ENCODE measurements around the gene GNPDA1.

Gene GNPDA1

DNA sequence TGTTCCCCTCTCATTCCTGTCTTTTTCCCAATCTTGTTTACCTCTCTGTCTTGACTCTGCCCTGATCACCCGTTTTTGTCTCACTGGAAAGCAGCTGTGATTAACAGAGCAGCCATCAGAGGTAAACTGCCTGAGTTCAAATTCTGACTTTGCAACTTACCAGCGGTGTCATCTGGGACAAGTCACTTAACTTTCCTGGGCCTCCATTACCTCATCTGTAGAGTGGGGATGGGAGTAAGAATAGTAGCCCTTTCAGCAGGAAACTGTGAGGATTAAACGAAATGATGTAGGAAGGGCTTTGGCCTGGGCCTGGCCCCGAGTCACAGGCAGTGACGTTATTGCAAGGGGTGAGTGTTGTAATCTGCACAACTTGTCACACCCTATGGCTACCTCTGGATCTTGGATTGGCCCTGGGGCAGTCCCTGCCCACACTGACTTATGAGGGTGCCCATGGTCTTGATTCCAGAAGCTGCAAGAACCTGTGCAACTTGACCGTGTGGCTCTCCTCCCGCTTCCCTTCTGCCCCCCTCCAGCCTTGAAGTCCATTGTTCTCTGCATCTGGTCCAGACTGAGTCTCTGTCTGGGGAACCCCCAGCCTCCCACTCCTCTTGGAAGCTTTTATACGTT, 54.2 kb downstream of the GNPDA1 start:
- Histone ChIP-seq H2BK15ac (ENCODE audit: low read length) (no peak overlapping the region), H3K9me3 (replicated peaks in 1 of 2; ENCODE audit: control insufficient read depth in 2 of 2, insufficient read depth in 1 of 2, low read depth in 1 of 2, low read length in 2 of 2) (no peaks in the 10 kb centered on the region), H3K79me1 (ENCODE audit: low read depth, low read length) (no peaks in the 10 kb centered on the region), H3K4ac (ENCODE audit: low read length) (no peak overlapping the region), H4K91ac (ENCODE audit: low read depth, low read length, poor library complexity) (no peak overlapping the region), H3K4me2 (ENCODE audit: insufficient read depth, low read length, poor library complexity, severe bottlenecking) (no peak overlapping the region), H3K4me1 (ENCODE audit: control insufficient read depth in 2 of 2, insufficient read depth in 1 of 2, low read depth in 1 of 2, low read length in 2 of 2) (peaks cover 7 to 26% of the 10 kb centered on the region in 2 donors), H3K18ac (ENCODE audit: low read length) (no peak overlapping the region), H3K27me3 (ENCODE audit: control insufficient read depth in 3 of 3, insufficient read depth in 3 of 3, low read depth in 1 of 3, low read length in 3 of 3) (no peaks in the 10 kb centered on the region), H3K4me3 (ENCODE audit: low read length in 2 of 2) (no peak overlapping the region), H3K36me3 (replicated peaks in 1 of 2; ENCODE audit: control insufficient read depth in 2 of 2, insufficient read depth in 2 of 2, low read length in 2 of 2) (no peaks in the 10 kb centered on the region), H2BK5ac (ENCODE audit: low read length) (no peak overlapping the region), H3K27ac (replicated peaks; ENCODE audit: low read length) (no peak overlapping the region), H3K14ac (ENCODE audit: low read length) (no peak overlapping the region), H3K23ac (ENCODE audit: low read depth, low read length, poor library complexity) (no peak overlapping the region), H4K8ac (ENCODE audit: low read depth, low read length) (no peak overlapping the region), H2BK12ac (ENCODE audit: low read length) (no peak overlapping the region), H2BK120ac (ENCODE audit: low read depth, low read length) (no peak overlapping the region), H2AK5ac (ENCODE audit: low read depth, low read length) (no peak overlapping the region), H3K9ac (ENCODE audit: low read depth, low read length, poor library complexity) (no peak overlapping the region), H2AFZ (ENCODE audit: low read length) (peak overlapping the region; percentile 75)
- no CpG with 5 or more reads among the region's 8 CpGs for WGBS, 2 donors (ENCODE audit: extremely low coverage in 2 of 2, insufficient read length in 2 of 2, insufficient replicate concordance in 1 of 2)
- DNase-seq (ENCODE audit: low spot score), result no peak

DNA sequence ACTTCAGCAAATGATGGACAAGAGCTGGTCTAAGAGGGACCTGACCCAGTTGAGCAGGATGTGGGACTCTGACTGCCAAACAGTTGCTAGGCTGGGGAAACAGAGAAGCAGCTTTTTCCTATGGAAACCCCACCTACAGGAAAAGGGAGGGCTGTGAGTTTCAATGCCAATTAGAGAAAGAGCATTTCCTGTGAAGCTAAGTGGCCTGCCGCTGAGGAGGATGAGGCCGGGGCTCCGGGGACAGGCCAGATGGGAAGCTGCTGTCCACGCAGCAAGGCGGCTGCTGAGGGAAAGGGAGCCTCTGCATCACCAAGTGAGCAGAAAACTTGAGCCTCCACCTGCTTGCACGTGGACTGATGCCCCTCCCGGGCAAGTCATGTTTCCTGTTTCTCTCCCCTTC, 54.7 kb downstream of the GNPDA1 start, which contains the start of gene PCDH12:
PCDH12 (minus strand) TSS at position 90 of the 400 bp plus-strand sequence. CDS start 351 bp downstream, outside the sequence.
- no peak for DNase-seq (ENCODE audit: low spot score)
- H3K4me3 ChIP-seq (ENCODE audit: low read length in 2 of 2), result no peak within 1 kb of the TSS
- no peak within 1 kb of the TSS for H3K14ac ChIP-seq (ENCODE audit: low read length)

DNA sequence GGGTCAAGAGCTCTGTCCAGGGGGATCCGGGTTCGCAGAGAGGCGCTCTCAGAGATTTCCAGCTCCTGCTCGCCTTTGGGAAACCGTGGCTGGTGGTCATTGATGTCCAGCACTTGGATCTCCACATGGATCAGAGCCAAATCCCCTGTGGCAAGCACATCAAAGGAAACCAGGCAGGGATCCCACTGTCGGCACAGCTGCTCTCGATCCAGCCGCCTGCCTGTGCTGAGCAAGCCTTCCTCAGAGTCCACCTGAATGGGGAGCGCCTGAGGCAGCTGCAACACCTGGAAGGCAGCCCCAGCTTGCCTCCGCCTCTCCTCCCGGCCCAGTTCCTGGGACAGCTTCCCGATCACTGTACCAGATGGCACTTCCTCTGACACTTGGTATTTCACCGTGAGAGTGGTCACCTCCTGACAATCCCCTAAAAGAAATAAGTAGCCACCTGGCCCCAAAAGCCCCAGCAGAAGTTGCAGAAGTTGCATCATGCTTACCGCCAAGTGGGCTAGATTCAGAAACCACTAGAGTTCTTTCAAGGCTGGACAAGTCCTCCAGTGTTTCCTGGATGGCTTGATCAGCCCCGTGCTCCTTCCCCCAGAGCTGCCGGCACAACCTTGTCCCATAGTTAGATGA, 55.3 kb downstream of the GNPDA1 start:
- no peak overlapping the region for H2BK12ac ChIP-seq (ENCODE audit: low read length)
- H3K4me3 ChIP-seq (ENCODE audit: low read length in 2 of 2), result no peak overlapping the region
- no peak overlapping the region for H4K91ac ChIP-seq (ENCODE audit: low read depth, low read length, poor library complexity)
- no peak overlapping the region for H3K4me2 ChIP-seq (ENCODE audit: insufficient read depth, low read length, poor library complexity, severe bottlenecking)
- no peak overlapping the region for H4K8ac ChIP-seq (ENCODE audit: low read depth, low read length)
- H3K4me1 ChIP-seq (ENCODE audit: control insufficient read depth in 2 of 2, insufficient read depth in 1 of 2, low read depth in 1 of 2, low read length in 2 of 2), result peaks cover 7 to 26% of the 10 kb centered on the region in 2 donors
- no peak overlapping the region for H3K18ac ChIP-seq (ENCODE audit: low read length)
- H3K23ac ChIP-seq (ENCODE audit: low read depth, low read length, poor library complexity), result no peak overlapping the region
- H3K27me3 ChIP-seq (ENCODE audit: control insufficient read depth in 3 of 3, insufficient read depth in 3 of 3, low read depth in 1 of 3, low read length in 3 of 3), result no peaks in the 10 kb centered on the region
- H3K9ac ChIP-seq (ENCODE audit: low read depth, low read length, poor library complexity), result no peak overlapping the region
- DNase-seq (ENCODE audit: low spot score), result no peak
- H3K27ac ChIP-seq (replicated peaks; ENCODE audit: low read length), result no peak overlapping the region
- WGBS, 2 donors (ENCODE audit: extremely low coverage in 2 of 2, insufficient read length in 2 of 2, insufficient replicate concordance in 1 of 2), result no CpG with 5 or more reads among the region's 16 CpGs
- no peaks in the 10 kb centered on the region for H3K9me3 ChIP-seq (replicated peaks in 1 of 2; ENCODE audit: control insufficient read depth in 2 of 2, insufficient read depth in 1 of 2, low read depth in 1 of 2, low read length in 2 of 2)
- H2AFZ ChIP-seq (ENCODE audit: low read length), result peak overlapping the region; percentile 75
- no peak overlapping the region for H3K14ac ChIP-seq (ENCODE audit: low read length)
- H3K79me1 ChIP-seq (ENCODE audit: low read depth, low read length), result no peaks in the 10 kb centered on the region
- no peaks in the 10 kb centered on the region for H3K36me3 ChIP-seq (replicated peaks in 1 of 2; ENCODE audit: control insufficient read depth in 2 of 2, insufficient read depth in 2 of 2, low read length in 2 of 2)
- H2BK15ac ChIP-seq (ENCODE audit: low read length), result no peak overlapping the region
- H2AK5ac ChIP-seq (ENCODE audit: low read depth, low read length), result no peak overlapping the region
- no peak overlapping the region for H3K4ac ChIP-seq (ENCODE audit: low read length)
- H2BK120ac ChIP-seq (ENCODE audit: low read depth, low read length), result no peak overlapping the region
- H2BK5ac ChIP-seq (ENCODE audit: low read length), result no peak overlapping the region

More for the DNA sequence above, 54.7 kb downstream of the GNPDA1 start, which contains the start of gene PCDH12:
- Histone ChIP-seq H2AFZ (ENCODE audit: low read length) (peak within 1 kb of the TSS; percentile 75), H2AK5ac (ENCODE audit: low read depth, low read length) (no peak within 1 kb of the TSS), H3K23ac (ENCODE audit: low read depth, low read length, poor library complexity) (no peak within 1 kb of the TSS), H3K4ac (ENCODE audit: low read length) (no peak within 1 kb of the TSS), H4K91ac (ENCODE audit: low read depth, low read length, poor library complexity) (no peak within 1 kb of the TSS), H2BK12ac (ENCODE audit: low read length) (no peak within 1 kb of the TSS), H4K8ac (ENCODE audit: low read depth, low read length) (no peak within 1 kb of the TSS), H3K27ac (replicated peaks; ENCODE audit: low read length) (no peak within 1 kb of the TSS), H2BK15ac (ENCODE audit: low read length) (no peak within 1 kb of the TSS), H3K9me3 (replicated peaks in 1 of 2; ENCODE audit: control insufficient read depth in 2 of 2, insufficient read depth in 1 of 2, low read depth in 1 of 2, low read length in 2 of 2) (no peaks in the 10 kb centered on the region), H2BK5ac (ENCODE audit: low read length) (no peak within 1 kb of the TSS), H2BK120ac (ENCODE audit: low read depth, low read length) (no peak within 1 kb of the TSS), H3K4me1 (ENCODE audit: control insufficient read depth in 2 of 2, insufficient read depth in 1 of 2, low read depth in 1 of 2, low read length in 2 of 2) (peaks cover 7 to 26% of the 10 kb centered on the region in 2 donors), H3K27me3 (ENCODE audit: control insufficient read depth in 3 of 3, insufficient read depth in 3 of 3, low read depth in 1 of 3, low read length in 3 of 3) (no peaks in the 10 kb centered on the region), H3K36me3 (replicated peaks in 1 of 2; ENCODE audit: control insufficient read depth in 2 of 2, insufficient read depth in 2 of 2, low read length in 2 of 2) (no peaks in the 10 kb centered on the region), H3K18ac (ENCODE audit: low read length) (no peak within 1 kb of the TSS), H3K9ac (ENCODE audit: low read depth, low read length, poor library complexity) (no peak within 1 kb of the TSS), H3K4me2 (ENCODE audit: insufficient read depth, low read length, poor library complexity, severe bottlenecking) (no peak within 1 kb of the TSS), H3K79me1 (ENCODE audit: low read depth, low read length) (no peaks in the 10 kb centered on the region)
- no CpG with 5 or more reads among the region's 7 CpGs for WGBS, 2 donors (ENCODE audit: extremely low coverage in 2 of 2, insufficient read length in 2 of 2, insufficient replicate concordance in 1 of 2)

DNA sequence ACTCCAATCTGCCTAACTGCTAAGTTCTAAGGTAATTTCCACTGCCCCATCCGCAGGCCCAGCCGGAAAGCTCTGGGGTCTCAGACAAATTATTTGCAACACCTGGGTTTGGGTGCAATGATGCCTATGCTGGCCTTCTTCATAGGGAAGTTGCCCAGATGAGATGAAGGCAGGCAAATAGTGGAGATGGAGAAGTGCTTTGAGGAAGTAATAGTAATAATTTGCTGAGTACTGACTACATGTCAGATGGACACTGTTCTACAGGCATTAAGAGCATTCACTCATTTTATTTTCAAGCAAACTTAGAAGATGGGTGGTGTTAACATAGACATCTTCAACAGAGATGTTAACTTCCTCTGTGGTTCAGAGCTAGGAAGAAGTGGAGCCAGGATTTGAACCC, 58.6 kb downstream of the GNPDA1 start:
- no peak overlapping the region for H3K4me2 ChIP-seq (ENCODE audit: insufficient read depth, low read length, poor library complexity, severe bottlenecking)
- H3K18ac ChIP-seq (ENCODE audit: low read length), result no peak overlapping the region
- H2BK12ac ChIP-seq (ENCODE audit: low read length), result no peak overlapping the region
- H3K36me3 ChIP-seq (replicated peaks in 1 of 2; ENCODE audit: control insufficient read depth in 2 of 2, insufficient read depth in 2 of 2, low read length in 2 of 2), result no peaks in the 10 kb centered on the region
- H3K4ac ChIP-seq (ENCODE audit: low read length), result no peak overlapping the region
- H2BK120ac ChIP-seq (ENCODE audit: low read depth, low read length), result no peak overlapping the region
- H3K4me3 ChIP-seq (ENCODE audit: low read length in 2 of 2), result no peak overlapping the region
- DNase-seq (ENCODE audit: low spot score), result no peak
- H2AK5ac ChIP-seq (ENCODE audit: low read depth, low read length), result no peak overlapping the region
- peaks cover 0 to 11% of the 10 kb centered on the region in 2 donors for H3K4me1 ChIP-seq (ENCODE audit: control insufficient read depth in 2 of 2, insufficient read depth in 1 of 2, low read depth in 1 of 2, low read length in 2 of 2)
- H2AFZ ChIP-seq (ENCODE audit: low read length), result no peak overlapping the region
- no peaks in the 10 kb centered on the region for H3K9me3 ChIP-seq (replicated peaks in 1 of 2; ENCODE audit: control insufficient read depth in 2 of 2, insufficient read depth in 1 of 2, low read depth in 1 of 2, low read length in 2 of 2)
- no peak overlapping the region for H2BK5ac ChIP-seq (ENCODE audit: low read length)
- no CpG with 5 or more reads among the region's 2 CpGs for WGBS, 2 donors (ENCODE audit: extremely low coverage in 2 of 2, insufficient read length in 2 of 2, insufficient replicate concordance in 1 of 2)
- no peak overlapping the region for H3K9ac ChIP-seq (ENCODE audit: low read depth, low read length, poor library complexity)
- H3K23ac ChIP-seq (ENCODE audit: low read depth, low read length, poor library complexity), result no peak overlapping the region
- H3K14ac ChIP-seq (ENCODE audit: low read length), result no peak overlapping the region
- no peak overlapping the region for H2BK15ac ChIP-seq (ENCODE audit: low read length)
- no peaks in the 10 kb centered on the region for H3K27me3 ChIP-seq (ENCODE audit: control insufficient read depth in 3 of 3, insufficient read depth in 3 of 3, low read depth in 1 of 3, low read length in 3 of 3)
- H3K27ac ChIP-seq (replicated peaks; ENCODE audit: low read length), result no peak overlapping the region
- H4K91ac ChIP-seq (ENCODE audit: low read depth, low read length, poor library complexity), result no peak overlapping the region
- no peaks in the 10 kb centered on the region for H3K79me1 ChIP-seq (ENCODE audit: low read depth, low read length)
- H4K8ac ChIP-seq (ENCODE audit: low read depth, low read length), result no peak overlapping the region

All from neuronal stem cell (in vitro differentiated cells).